HG03378 (cell line): ENCODE measurements around the gene YY1.
A peak's percentile ranks its signal among the peaks of the same experiment; 100 is the strongest.
"Not testable (repeated sequence)": the region's sequence is repeated elsewhere in the genome, so short reads cannot be mapped to it uniquely, and the experiment has no call there.

Experiments
- ATAC-seq: cut with Tn5 transposase; IDR thresholded peaks from one replicate; pipeline ENCODE4 v1.9.1; 2021; ENCODE audit warnings: mild to moderate bottlenecking, moderate library complexity; ENCODE audit not compliant: unreplicated experiment

The YY1 gene

DNA sequence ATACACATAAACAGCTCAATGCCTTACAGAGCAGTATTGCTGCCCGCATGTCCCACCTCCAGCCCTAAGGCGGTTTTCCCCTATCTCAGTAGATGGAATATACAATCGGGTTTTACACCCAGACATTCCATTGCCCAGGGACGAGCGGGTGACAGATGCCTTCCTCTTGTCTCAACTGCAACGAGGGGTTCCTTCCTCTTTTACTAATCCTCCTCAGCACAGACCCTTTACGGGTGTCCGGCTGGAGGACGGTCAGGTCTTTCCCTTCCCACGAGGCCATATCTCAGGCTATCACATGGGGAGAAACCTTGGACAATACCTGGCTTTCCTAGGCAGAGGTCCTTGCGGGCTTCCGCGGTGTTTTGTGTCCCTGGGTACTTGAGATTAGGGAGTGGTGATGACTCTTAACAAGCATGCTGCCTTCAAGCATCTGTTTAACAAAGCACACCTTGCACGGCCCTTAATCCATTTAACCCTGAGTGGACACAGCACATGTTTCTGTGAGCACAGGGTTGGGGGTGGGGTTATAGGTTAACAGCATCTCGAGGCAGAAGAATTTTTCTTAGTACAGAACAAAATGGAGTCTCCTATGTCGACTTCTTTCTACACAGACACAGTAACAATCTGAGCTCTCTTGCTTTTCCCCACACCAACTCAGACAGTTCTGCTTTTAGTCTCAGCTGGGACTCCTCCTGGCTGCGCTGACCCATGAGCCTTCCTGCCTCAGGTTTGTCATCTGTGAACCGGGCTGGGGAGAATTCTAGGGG lies 73.3 kb downstream of the YY1 start:
- ATAC-seq, result not testable (repeated sequence)

DNA sequence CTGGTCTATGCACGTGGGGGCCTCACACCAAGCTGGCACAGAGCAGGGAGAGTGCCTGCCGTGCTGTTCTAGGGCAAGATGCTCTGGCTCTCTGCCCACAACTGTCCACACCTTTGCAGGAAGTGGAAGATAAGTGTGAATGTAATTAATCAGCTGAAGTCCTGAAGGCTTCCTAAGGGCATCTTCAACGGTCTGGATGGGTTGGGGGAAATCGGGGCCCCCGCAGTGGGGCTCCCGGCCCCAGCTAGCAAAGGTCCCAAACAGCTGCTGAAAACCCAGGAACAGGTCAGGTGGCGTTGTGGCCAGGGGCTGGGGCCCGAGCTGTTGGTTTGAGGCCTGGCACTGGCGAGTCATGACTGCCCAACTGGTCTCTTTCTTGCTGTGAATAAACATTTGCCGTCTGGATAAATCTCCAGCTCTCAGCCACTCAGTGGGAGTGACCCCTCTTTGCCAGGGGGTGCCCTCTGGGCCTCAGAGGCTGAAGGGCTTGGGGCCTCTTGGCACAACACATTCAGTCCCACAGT lies 74.0 kb downstream of the YY1 start:
- no peak for ATAC-seq

DNA sequence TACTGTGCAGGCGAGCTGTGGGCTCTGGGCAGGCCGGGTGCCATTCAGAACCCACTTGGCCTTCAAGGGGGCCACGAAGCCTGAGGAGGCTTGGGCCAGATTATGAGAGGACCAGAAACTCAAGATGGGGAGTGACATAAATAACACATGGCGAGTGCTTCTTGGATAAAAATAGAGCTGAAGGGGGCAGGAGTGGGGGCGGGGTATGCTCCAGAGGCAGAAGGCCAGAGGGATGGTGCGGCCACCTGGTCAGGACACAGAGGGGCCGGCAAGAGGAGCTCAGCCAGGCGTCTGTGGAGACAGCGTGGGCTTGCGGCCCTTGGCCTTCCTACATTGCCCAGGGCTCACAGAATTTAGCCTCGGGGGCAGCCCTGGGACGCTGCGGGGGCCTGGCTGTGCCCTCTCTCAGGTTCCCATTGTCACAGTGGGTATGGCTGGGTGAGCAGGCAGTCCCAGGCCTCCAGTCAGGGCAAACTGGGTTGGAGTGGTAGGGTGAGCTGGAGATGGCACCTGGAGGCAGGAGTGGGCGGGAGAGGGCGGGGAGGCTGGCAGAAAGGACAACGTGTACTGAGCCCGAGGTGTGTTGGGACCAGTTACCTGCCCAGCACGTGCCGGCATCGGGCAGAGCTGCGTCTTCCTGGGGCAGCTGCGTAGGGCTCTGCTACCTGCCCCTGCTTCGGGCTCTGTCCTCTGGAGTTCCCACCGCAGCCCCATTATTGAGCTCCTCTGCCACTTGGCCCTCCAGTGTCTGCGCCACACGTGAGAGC lies 74.7 kb downstream of the YY1 start:
- ATAC-seq, result no peak

DNA sequence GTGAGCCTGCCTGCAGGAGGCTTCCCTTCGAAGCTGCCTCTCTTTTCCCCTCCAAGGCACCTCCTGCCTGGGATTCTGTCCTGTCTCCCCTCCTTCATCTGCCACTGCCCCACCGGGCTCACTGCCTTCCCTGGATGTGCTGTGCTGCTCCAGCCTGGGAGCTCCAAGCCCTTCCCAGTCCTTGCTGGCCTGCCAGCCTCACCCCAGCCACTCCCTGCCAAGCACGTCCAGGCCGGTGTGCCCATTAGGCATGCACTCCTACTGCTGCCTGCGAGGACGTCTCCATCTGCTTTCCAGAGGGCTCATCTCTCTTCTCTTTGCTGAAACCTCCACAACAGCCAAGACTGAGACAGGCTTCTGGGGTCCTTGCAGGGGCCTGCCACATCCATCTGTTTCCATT lies 75.8 kb downstream of the YY1 start:
- no peak for ATAC-seq

DNA sequence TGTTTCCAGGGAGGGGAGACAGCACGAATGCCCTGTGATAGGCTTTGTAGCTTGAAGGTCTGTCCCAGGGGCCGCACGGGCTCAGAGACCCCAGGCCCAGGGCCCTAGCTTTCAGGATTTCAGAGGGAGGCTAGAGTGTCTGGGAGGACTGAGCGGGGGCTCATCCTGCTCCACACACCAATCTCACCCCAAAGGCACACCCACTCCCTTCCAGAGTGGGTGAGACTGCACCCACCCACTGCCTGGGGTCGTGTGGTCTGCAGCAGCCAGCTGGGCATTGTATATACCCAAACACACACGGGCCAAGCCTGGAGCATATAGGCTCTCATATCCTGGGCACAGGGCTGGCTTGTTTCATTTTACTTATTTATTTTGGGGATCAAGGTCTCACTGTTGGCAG lies 78.4 kb downstream of the YY1 start:
- no peak for ATAC-seq

DNA sequence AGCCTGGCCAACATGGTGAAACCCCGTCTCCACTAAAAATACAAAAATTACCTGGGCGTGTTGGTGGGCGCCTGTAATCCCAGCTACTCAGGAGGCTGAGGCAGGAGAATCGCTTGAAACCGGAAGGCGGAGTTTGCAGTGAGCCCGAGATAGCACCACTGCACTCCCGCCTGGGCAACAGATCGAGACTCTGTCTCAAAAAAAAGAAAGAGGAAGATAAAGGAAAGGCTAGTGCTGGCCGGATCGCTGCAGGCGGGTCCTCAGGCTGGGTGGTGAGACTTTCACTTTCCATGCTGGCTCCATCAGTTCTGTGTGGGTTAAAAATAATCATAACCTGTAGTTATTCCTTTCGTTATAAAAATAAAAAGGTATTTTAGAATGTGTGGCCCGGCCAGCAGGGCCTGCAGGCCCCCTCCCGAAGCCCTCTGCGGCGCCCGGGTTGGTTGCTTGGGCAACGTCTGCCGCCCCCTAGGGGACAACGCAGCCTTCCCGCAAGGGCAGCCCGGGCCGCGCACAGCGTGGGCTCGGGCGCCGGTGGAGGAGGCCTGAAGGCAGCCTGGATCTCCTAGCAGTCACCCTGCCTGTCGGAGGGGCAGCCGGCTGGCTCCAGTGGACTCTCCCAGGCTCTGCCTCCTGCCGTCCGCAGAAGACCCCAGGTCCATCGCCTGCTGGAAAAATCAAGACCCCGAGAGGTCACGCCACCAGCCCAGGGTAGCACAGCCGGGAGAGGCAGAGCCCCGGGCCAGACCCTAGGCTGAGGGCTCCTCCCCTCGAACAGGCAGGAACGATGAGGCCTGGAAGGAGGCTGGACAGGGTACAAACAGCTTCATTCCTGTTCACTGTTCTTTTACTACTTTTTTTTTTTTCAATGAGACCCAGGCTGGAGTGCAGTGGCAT lies 79.2 kb downstream of the YY1 start:
- ATAC-seq, result peak; percentile 82

DNA sequence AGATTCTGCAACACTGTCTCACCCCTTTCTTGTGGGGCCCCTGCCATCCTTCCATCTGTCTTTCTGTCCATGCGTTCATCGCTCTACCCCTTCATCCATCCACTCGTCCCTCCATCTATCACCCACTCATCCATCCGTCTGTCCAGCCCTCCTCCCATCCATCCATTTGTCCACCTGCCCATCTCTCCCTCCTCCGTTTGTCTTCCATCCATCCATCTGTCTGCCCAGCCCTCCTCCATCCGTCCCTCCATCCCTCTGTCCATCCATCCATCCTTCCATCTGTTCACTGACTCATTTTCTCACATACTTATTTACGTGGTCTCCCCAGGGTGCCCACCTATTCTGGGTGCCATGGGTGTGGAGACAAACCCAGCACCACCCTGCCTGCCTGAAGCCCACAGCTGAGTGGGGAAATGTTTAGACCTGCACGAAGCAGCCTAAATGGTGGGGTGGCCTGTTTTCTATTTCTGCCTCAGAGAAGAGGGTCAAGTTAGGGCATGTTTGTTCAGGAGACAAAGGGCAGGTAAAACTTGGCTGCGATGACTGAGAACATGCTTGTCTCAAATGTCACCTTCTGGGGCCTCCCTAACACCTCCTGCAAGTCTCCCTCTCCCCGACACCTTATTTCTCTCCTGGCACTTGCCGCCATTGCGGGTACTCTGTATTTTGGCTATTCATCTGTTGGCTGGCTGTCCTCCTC lies 81.4 kb downstream of the YY1 start:
- ATAC-seq, result no peak

DNA sequence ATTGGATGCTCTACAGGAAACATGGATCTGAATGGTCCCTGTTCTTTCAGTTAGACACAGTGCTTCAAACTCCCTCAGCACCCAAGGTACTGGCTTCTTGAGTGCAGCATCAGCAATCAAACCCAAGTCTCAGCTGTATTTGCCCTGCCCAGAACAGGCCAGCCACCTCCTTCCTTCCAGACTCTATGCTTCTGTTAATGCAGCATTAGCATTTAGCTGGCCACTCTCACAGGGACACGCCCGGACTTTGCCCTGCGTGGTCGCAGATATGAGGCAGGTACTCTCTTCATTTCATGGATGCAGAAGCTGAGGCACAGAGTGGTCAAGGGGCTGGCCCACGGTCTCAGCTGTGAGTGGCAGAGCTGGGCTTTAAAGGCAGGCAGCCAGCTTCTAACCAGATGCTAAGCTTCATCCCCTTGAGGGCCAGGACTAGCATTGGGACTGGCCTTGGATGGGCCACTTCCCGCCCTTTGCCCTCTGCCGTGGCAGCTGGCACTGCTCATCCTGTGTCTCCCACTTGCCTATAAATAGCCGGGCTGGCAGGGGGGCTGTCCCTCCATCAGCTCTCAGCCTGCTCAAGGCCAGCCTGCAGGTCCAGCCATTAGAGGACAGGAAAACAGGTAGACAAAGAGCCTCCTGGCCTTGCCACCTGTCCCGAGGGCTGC lies 82.7 kb downstream of the YY1 start:
- ATAC-seq, result no peak

DNA sequence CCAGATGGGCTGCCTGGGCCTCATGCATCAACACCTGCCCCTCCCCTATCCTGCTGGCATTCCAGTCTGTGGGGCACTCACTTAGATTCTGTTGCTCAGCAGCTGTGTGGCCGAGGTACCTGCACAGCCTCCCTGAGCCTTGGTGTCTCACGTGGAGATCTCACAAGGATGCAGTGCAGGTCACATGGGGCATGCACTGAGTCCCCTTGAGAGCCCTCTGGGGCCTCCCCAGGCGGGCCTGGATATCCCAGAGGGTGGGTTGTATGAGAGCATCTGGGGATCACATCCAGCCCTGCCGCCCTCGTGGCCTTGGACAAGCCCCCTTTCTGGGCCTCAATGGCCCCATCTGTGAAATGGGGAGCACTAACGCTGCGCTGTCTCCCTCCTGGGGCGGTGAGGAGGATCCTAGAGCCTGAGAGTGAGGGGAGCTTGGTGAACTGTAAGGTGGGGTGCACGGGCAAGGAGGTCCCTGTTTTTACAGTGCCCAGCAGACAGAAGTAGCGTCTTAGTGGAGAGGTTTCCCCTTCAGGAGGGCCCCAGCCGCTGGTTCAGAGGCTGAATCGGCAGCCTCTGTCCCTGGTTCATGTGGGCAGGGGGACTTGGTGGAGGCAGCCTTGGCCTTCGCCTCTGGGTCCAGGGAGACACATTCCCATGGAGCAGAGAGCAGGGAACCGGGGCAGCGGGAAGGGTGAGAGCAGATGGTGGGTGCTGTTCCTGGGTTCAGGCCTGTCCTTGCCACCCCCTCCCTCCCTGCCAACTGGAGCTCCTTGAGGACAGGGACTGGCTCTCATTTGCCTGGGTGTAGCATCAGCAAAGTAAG lies 83.4 kb downstream of the YY1 start:
- no peak for ATAC-seq

DNA sequence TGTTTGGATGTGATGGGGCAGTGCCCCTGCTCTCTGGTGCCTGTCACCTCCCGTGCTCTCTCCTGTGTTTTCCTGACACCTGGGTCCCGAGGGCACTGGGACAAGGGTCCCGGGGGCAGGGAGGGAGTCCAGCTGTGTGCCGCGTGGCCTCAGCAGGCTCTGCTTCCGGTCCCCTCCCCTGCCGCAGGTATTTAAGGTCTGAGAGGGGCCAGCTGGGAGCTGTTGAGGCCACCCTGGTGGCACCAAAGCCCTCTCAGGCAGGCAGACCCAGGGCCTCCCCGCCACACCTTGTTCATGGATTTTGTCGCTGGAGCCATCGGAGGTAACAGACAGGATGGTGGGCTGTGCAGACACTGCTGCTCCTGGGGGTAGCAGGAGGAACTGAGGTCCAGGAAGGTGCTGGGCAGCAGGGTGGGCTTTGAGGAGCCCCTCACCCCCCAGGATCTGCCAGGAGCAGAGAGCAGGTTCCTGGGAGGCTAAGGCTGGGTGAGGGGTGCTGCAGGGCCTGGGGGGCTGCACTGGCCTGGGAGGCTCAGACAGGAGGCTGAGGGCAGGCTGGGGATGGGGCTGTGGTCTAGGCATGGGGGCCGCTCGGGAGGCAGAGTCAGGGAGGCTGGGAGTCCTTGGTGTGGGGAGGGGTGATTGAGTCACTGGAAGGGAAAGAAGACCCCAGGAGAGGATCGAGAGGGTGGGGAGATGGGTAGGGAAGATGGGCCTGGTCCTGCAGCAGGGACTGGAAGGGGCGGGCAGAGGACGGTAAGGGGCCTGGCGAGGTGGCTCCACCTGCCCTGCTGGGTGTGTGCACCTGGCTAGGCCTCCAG lies 84.4 kb downstream of the YY1 start, which contains the start of gene SLC25A47:
Gene SLC25A47, plus strand, starts transcription at position 219 of the 821 bp plus-strand sequence. Its CDS starts 76 bp downstream, at position 295.
- no peak for ATAC-seq

DNA sequence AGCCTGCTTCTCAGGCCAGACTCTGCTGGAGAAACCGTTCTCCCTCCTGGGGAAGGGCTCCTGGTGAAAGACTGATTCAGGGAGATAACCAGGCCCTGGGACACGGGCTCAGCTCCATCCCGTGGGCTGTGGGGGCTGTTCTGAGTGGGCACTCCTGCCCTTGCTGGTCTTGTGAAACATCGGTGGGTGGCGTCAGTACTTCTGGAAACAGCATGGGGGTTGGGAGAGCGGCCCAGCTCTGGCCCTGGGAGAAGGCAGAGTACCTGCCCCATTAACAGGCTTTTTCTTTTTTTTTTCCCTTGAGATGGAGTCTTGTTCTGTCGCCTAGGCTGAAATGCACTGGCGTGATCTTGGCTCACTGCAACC lies 85.0 kb downstream of the YY1 start:
- ATAC-seq, result no peak

DNA sequence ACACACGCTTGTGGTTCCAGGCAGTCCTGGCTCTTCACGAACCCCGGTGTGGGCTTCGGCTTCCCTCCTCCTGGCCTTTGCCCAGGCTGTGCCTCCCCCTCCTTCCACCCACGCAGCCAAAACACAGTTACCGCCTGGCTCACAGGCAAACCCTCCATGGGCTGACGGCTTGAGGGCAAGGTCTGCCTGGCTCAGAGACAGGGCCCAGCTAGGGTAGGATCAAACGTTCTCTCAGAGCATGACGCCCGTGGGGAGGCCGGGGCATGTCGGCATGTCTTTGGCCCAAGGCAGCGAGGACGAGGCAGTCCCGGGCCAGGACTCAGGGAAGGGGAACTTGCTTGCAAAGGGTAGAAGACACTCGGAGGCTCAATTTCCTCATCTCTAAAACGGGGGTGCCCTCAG lies 86.3 kb downstream of the YY1 start:
- no peak for ATAC-seq

DNA sequence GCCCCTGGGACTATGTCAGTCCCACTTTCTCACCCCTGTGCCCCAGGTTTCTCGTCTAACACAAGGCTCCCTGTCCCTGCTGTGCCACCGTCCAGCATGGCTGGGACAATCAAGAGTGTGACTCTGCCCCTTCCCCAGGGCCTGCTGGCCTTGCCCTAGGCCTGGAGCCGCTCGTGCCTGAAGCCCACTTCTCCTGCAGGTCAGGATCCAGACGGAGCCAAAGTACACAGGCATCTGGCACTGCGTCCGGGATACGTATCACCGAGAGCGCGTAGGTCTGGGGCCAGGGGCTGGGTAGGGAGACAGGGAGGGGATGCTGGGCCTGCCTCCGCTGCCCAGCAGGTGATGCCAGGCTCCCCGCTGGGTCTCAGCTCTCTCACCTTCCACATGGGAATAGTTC lies 87.0 kb downstream of the YY1 start:
- ATAC-seq, result no peak

DNA sequence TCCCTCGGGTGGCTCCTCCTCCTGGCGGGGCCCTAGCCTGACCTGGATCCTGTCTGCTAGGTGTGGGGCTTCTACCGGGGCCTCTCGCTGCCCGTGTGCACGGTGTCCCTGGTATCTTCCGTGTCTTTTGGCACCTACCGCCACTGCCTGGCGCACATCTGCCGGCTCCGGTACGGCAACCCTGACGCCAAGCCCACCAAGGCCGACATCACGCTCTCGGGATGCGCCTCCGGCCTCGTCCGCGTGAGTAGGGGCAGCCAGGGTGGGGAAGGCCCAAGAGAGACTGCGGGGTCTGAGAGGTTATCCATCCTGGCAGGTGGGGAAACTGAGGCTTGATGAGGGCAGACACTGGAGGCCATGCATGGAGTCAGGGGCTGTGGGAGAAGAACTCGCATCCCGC lies 88.2 kb downstream of the YY1 start:
- no peak for ATAC-seq

DNA sequence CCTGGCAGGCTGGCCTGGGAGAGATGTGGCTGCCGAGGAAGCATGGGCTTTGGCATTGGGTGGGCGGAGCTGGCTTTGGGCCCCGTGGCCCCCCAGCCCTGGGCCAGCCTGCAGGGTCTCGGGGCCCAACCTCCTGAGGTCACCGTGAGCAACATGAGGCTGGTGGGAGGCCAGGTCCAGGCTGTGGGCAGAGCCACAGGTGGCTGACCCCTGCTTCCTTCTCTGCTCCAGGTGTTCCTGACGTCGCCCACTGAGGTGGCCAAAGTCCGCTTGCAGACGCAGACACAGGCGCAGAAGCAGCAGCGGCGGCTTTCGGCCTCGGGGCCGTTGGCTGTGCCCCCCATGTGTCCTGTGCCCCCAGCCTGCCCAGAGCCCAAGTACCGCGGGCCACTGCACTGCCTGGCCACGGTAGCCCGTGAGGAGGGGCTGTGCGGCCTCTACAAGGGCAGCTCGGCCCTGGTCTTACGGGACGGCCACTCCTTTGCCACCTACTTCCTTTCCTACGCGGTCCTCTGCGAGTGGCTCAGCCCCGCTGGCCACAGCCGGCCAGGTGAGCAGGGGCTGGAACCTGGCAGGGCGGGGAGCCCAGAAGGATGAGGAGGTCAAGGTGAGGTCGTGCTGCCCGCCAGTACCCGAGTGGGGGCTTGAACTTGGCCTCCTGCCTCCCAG lies 89.7 kb downstream of the YY1 start:
- ATAC-seq, result no peak

DNA sequence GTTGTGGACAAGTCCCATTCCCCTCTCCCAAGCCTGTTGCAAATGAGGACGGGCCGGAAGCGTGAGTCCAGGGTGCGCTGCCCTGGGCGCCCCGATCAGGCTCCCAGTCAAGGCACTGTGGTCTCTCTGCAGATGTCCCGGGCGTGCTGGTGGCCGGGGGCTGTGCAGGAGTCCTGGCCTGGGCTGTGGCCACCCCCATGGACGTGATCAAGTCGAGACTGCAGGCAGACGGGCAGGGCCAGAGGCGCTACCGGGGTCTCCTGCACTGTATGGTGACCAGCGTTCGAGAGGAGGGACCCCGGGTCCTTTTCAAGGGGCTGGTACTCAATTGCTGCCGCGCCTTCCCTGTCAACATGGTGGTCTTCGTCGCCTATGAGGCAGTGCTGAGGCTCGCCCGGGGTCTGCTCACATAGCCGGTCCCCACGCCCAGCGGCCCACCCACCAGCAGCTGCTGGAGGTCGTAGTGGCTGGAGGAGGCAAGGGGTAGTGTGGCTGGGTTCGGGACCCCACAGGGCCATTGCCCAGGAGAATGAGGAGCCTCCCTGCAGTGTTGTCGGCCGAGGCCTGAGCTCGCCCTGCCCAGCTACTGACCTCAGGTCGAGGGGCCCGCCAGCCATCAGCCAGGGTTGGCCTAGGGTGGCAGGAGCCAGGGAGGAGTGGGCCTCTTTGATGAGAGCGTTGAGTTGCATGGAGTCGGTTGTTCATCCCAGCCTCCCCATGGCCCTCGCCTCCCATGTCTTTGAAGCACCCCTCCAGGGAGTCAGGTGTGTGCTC lies 90.5 kb downstream of the YY1 start:
- no peak for ATAC-seq

DNA sequence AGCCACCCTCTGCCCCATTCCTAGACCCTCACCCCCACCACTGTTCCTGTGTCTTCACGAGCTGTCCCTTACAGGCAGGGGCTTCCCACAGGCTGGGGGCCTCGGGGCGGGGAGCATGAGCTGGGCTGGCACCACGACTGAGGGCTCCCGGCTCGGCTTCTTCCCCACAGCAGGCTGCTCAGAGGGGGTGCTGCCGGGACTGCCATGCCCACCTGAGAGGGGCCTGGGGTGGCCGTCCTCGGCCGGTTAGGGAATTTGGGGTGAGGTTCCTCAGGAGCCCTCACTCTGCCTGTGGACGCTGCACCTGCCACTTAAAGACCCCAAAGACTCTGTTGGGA lies 91.0 kb downstream of the YY1 start:
- ATAC-seq, result no peak
